Loucy (cell line): ENCODE measurements around the gene GPR35.

ENCODE experiments used
- H2AFZ ChIP-seq: fragments of 200-600 bp; sonication (generic); 2 replicates; pipeline ENCODE4 v1.6.0; 2016; ENCODE audit warnings: antibody characterized with exemption, mild to moderate bottlenecking, low read length, moderate library complexity
- H3F3A ChIP-seq: fragments of 200-600 bp; 2 replicates; pipeline ENCODE4 v1.6.0; 2016; ENCODE audit warnings: antibody characterized with exemption, low read depth, mild to moderate bottlenecking
- H3K27me3 ChIP-seq: fragments of 200-600 bp; sonication (generic); 2 replicates; pipeline ENCODE4 v1.6.1; 2014; ENCODE audit warnings: low read length, mild to moderate bottlenecking; ENCODE audit not compliant: insufficient read depth, poor library complexity, severe bottlenecking
- H3K36me3 ChIP-seq: fragments of 200-600 bp; sonication (generic); 2 replicates; pipeline ENCODE4 v1.6.1; 2016; ENCODE audit warnings: low read length; ENCODE audit not compliant: insufficient read depth
- H3K4me1 ChIP-seq: fragments of 200-600 bp; sonication (generic); 2 replicates; pipeline ENCODE4 v1.5.1; 2014; ENCODE audit warnings: low read length, mild to moderate bottlenecking; ENCODE audit not compliant: insufficient read depth, poor library complexity, severe bottlenecking
- H3K4me2 ChIP-seq: fragments of 200-600 bp; sonication (generic); 2 replicates; pipeline ENCODE4 v1.6.0; 2014; ENCODE audit warnings: antibody characterized with exemption, low read length, low read depth, mild to moderate bottlenecking; ENCODE audit not compliant: poor library complexity, severe bottlenecking
- H3K4me3 ChIP-seq: fragments of 200-600 bp; sonication (generic); 2 replicates; pipeline ENCODE4 v1.5.1; 2014; ENCODE audit warnings: low read length, mild to moderate bottlenecking, mixed read lengths; ENCODE audit not compliant: poor library complexity, severe bottlenecking
- H3K79me2 ChIP-seq: fragments of 200-600 bp; sonication (generic); 2 replicates; pipeline ENCODE4 v1.6.1; 2014; ENCODE audit warnings: low read length; ENCODE audit not compliant: insufficient read depth
- H3K9ac ChIP-seq: fragments of 200-600 bp; sonication (generic); 2 replicates; pipeline ENCODE4 v1.6.0; 2014; ENCODE audit warnings: mild to moderate bottlenecking, low read depth, low read length, moderate library complexity; ENCODE audit not compliant: poor library complexity, severe bottlenecking
- H3K9me2 ChIP-seq: fragments of 200-600 bp; sonication (generic); replicated peaks from 2 replicates; pipeline ENCODE4 v1.6.1; 2016; ENCODE audit warnings: low read depth, low read length, mixed read lengths
- H3K9me3 ChIP-seq: fragments of 200-600 bp; sonication (generic); 2 replicates; pipeline ENCODE4 v1.6.1; 2014; ENCODE audit warnings: mild to moderate bottlenecking, antibody characterized with exemption, low read length, low read depth; ENCODE audit not compliant: insufficient read depth
- H4K20me1 ChIP-seq: fragments of 200-600 bp; sonication (generic); 2 replicates; pipeline ENCODE4 v1.6.0; 2014; ENCODE audit warnings: antibody characterized with exemption, low read length, mild to moderate bottlenecking; ENCODE audit not compliant: insufficient read depth, poor library complexity, severe bottlenecking
- EZH2phosphoT487 ChIP-seq: fragments of 200-600 bp; IDR thresholded peaks from 2 replicates; pipeline ENCODE4 v1.6.1; 2018; ENCODE audit warnings: antibody characterized with exemption, mild to moderate bottlenecking, moderate library complexity, borderline replicate concordance
- TF ChIP-seq, protein P1 (sequence below): fragments of 200-600 bp; sonication (generic); conservative IDR thresholded peaks from 2 replicates; pipeline ENCODE4 v1.5.1; 2014; ENCODE audit warnings: mild to moderate bottlenecking, antibody characterized with exemption, low read length

Gene GPR35

GRCh38 chr2:240648155-240648649 is 22.9 kb downstream of the GPR35 start:
- H3K9ac ChIP-seq = no peak overlapping the region
- H3K79me2 ChIP-seq = no peaks in the 10 kb centered on the region
- H3K9me2 ChIP-seq = no peaks in the 10 kb centered on the region
- no peaks in the 10 kb centered on the region for H3K27me3 ChIP-seq
- no peak for TF ChIP-seq EZH2phosphoT487
- TF ChIP-seq, protein P1, sequence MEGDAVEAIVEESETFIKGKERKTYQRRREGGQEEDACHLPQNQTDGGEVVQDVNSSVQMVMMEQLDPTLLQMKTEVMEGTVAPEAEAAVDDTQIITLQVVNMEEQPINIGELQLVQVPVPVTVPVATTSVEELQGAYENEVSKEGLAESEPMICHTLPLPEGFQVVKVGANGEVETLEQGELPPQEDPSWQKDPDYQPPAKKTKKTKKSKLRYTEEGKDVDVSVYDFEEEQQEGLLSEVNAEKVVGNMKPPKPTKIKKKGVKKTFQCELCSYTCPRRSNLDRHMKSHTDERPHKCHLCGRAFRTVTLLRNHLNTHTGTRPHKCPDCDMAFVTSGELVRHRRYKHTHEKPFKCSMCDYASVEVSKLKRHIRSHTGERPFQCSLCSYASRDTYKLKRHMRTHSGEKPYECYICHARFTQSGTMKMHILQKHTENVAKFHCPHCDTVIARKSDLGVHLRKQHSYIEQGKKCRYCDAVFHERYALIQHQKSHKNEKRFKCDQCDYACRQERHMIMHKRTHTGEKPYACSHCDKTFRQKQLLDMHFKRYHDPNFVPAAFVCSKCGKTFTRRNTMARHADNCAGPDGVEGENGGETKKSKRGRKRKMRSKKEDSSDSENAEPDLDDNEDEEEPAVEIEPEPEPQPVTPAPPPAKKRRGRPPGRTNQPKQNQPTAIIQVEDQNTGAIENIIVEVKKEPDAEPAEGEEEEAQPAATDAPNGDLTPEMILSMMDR = no peak
- no peaks in the 10 kb centered on the region for H3K36me3 ChIP-seq
- no peaks in the 10 kb centered on the region for H3F3A ChIP-seq
- no peaks in the 10 kb centered on the region for H4K20me1 ChIP-seq
- H3K4me1 ChIP-seq = no peaks in the 10 kb centered on the region
- H3K9me3 ChIP-seq = peaks cover 14% of the 10 kb centered on the region; the same call in 1 of the 2 replicates
- H2AFZ ChIP-seq = no peak overlapping the region
- H3K4me3 ChIP-seq = no peak overlapping the region
- H3K4me2 ChIP-seq = no peak overlapping the region

- no peak for TF ChIP-seq EZH2phosphoT487
- TF ChIP-seq, protein P1 = no peak
- Histone ChIP-seq H3K9me3 (peaks cover 14% of the 10 kb centered on the region; the same call in 1 of the 2 replicates), H3K4me3 (no peak overlapping the region), H3K9ac (no peak overlapping the region), H3K9me2 (no peaks in the 10 kb centered on the region), H3K79me2 (no peaks in the 10 kb centered on the region), H3F3A (no peaks in the 10 kb centered on the region), H3K36me3 (no peaks in the 10 kb centered on the region), H3K4me2 (no peak overlapping the region), H2AFZ (no peak overlapping the region), H3K27me3 (no peaks in the 10 kb centered on the region), H3K4me1 (no peaks in the 10 kb centered on the region), H4K20me1 (no peaks in the 10 kb centered on the region)
Measured at GRCh38 chr2:240648650-240649275, 23.5 kb downstream of the GPR35 start.

- Histone ChIP-seq H3K36me3 (no peaks in the 10 kb centered on the region), H3K9me3 (peaks cover 14% of the 10 kb centered on the region; the same call in 1 of the 2 replicates), H3K9me2 (no peaks in the 10 kb centered on the region), H3F3A (no peaks in the 10 kb centered on the region), H3K79me2 (no peaks in the 10 kb centered on the region), H3K4me3 (no peak overlapping the region), H2AFZ (no peak overlapping the region), H4K20me1 (no peaks in the 10 kb centered on the region), H3K4me1 (no peaks in the 10 kb centered on the region), H3K27me3 (no peaks in the 10 kb centered on the region), H3K9ac (no peak overlapping the region), H3K4me2 (no peak overlapping the region)
- TF ChIP-seq, protein P1 = no peak
- no peak for TF ChIP-seq EZH2phosphoT487
Measured at GRCh38 chr2:240649331-240649730, 24.1 kb downstream of the GPR35 start.
